HUDEP-2 (cell line): ENCODE measurements around the gene NEU2.

Experiments used
- DNase-seq, 76 experiments: peaks; one replicate each; lab custom pipeline; 2025; ENCODE audit not compliant: unreplicated experiment in 76 of 76; lab: John Stamatoyannopoulos, UW

The NEU2 gene

DNA sequence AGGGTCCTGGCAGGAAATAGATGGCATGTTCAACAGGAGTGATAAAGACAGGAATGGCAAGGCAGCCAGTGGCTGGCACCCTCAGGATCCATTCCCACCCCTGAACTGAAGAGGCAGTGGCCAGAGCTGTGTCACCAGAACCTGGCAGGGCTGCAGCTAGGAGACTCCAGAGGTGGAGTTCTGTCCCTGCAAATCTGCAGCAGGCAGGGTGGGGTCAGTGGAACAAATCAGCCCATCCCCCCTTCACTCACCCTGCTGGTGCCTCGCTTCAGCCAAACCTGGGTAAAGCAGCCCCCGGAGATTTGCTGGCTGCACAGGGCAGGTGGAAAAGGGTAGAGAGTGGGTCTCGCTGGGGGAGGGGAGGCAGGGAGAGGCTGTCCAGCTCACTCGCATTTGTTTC lies 40.4 kb downstream of the NEU2 start:
- peak in 3 of 76 experiments; percentile 16 to 29 (median 22) for DNase-seq

DNA sequence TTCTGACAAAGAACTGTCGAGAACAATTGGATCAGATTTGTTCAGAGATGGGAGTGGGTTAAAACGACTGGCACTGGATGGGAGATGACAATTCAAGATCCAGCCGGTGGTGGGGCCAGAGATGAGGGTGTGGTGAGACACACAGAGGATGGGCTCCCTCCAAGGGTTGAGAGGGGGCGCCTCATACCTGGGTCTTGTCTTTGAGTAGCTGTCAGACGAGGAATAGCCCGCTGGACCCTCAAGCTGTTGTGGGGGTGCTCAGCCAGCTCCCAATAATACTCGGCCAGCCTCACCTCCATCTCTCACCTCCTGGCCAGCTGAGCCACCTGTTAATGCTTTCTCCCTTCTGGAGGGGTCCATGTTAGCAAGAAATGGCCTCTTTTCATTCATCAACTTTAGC lies 41.6 kb downstream of the NEU2 start:
- no peak for DNase-seq

DNA sequence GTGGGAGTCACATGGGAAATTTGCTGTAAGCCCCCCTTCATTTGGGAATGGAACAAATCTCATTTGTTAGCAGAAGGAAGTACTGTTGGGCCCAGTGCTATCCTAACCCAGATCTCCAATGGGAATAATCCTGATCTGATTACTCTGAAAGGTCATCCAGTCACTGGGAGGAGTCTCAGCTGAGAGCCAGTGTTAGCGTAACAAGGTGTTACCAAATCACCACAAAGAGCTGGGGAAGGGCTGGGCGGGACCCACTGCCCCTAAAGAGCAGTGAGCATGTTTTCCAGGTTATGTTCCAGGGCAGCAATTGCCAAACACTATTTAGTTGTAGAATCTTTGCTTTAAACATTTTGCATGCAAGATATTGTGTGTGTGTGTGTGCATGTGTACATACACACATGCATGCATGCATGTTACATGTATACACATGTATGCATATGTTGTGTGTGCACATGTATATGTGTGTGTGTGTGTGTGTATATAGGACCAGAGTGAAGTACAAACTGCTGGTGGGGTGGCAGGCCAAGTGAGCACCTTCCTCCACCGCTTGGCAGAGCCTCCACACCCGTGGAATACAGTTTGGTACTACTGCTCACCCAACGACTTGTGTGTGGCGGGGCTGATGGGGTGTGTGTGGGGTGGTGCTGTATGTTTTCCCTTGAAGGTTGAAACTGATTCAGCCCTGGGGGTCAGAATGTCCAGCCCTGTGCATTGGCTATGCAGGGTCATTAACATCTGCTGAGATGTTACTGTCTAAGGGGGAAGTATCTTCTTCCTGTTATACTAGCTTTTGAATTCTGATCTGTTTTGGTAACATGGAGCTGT lies 42.9 kb downstream of the NEU2 start:
- no peak for DNase-seq

DNA sequence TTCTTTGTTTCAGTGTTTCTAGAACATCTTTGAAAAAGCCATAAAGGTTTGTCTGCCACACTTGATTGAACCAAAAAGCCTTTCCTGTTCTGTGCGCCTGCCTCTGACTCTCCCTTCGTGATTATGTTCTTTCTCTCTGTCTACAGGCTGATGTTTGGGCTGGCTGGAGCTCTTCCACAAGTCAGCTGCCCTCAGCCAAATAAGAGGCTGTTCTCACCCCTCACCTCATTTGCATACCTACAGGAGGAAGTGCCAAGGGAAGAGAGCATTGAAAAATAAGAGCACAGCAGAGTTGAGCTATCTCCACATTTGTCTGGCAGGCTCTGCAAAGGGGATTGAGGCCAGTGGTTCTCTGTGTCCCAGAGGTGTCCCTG lies 43.5 kb downstream of the NEU2 start:
- DNase-seq, result peak in 3 of 76 experiments; percentile 9 to 11 (median 10)

DNA sequence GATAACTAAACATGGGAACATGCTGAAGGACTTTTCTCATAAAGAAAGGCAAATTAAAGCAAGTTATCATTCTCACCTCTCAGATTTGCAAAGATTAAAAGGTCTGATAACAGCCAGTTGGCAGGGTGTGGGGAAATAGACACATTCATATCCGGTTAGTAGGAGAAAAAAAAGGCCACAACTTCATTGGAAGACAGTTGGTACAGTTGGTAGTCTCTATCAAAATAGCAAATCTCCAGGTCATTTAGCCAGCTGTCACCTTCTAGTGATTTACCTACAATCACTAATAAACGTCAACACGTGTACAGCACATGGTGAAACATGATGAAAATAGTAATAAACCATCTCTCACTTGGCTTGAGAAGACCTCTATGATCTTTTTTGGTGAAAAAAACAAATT lies 44.3 kb downstream of the NEU2 start:
- DNase-seq, result peak in 5 of 76 experiments; percentile 16 to 32 (median 24)

DNA sequence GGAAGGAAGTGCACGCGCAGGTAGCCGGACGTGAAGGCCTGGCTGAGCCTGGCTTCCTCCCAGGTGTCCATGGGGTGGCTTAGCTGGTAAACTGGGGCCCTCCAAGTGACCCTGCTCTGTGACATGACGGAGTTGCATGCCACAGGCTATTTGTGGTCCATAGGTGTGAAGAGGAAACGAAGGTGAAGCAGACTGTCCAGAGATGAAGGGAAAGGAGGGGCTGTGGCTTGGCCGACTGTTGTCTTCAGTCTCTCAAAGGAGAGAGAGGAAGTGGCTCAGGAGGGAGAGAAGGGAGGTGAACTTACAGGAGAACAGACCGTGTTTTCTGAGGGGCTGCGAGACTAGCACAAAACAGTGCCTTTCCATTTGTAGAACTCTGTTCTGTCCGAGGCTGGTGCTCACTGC lies 47.0 kb downstream of the NEU2 start:
- no peak for DNase-seq

DNA sequence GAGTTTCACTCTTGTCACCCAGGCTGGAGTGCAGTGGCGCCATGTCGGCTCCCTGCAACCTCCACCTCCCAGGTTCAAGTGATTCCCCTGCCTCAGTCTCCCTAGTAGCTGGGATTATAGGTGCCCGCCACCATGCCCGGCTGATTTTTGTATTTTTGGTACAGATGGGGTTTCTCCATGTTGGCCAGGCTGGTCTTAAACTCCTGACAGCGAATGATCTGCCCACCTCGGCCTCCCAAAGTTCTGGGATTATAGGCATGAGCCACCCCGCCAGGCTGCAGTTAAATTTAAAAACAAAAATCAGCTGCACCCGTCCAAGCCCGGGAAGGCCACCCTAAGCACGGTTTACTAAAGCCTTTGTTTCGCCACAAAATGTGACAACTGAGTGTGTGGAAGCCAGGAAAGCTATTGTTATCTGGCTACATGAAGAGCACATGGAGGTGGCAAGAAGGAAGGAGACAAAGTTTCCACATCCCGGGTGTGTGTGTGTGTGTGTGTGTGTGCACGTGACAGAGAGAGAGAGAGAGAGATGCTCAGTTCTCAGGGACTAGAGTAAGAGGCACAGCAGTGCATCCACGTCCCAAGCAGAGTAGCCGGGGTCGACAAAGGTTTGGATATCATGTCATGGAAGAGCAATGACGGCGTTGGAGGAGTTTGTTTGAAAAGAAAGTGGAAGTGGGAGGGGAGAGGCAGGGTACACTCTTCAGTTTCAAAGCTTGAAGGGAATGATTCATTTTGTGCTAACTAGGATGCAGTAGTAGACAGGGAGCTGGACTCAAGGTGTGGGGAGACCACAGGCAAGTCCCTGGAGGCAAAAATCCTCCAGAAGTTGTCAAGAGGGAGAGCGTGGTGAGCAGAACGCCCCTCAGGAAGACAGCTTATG lies 47.7 kb downstream of the NEU2 start:
- no peak for DNase-seq

DNA sequence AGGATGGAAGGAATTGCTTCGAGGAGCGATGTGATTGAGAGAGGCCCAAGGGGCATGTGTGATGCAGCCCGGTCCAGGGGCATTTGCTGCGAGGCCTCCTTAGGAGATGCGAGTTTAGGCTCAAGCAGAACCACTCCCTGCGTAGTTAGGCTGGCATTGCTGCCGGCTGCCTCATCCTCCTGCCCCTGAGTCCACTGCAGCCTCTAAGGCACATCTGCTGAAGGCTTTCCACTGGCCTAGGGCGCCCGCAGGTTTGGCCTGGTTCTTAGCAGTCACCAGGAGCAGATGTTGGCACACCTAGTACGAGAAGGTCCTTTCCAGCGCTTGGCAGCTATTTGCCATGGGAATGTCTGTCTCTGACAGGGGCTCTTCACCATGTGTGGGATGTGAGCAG lies 48.4 kb downstream of the NEU2 start:
- no peak for DNase-seq

DNA sequence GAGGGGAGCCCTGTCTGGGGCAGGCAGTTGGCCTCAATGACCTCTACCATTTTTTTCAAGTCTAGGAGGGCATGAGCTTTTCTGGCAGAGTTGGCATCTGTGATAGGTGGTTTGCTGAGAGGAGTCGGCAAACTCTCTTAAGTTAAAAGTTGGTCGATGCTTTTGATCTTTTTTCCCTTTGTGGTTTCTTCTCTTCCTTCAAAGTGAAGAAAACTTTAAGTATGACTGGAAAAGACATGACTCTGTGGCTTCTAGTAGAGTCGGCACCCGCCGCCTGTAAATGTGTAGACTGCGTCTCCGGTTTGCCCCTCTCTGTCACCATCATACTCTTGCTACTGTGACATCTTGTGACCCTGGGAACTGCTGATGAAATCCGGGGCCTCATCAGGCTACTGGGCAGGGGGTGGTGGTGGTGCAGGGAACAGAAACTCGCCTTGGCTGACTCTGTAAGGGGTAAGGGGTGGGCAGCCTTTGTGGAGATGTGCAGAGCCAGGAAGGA lies 48.8 kb downstream of the NEU2 start:
- no peak for DNase-seq

DNA sequence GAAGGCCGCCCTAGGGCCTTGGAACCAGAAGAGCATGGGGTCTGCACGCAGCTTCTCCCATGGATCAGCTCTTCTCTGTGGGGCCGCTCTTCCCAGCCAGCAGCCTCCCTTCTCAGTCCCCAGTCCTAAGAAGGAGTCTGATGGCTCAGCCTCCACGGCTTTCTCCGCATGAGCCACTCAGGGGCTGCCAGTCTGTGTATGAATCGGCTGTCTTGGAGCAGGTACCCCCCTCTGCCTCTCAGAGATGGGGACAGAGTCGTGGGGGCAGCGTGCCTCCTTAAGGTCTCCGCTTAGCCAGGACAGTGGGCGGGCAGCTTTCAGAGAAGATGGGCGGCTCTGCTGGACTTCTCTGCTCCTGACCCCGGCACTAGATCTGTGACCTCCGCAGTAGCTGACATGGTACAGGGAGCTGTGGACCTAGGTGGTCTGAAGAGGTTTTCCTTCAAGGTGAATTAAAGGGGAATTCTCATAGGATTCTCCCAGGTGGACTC lies 49.3 kb downstream of the NEU2 start:
- DNase-seq, result no peak

DNA sequence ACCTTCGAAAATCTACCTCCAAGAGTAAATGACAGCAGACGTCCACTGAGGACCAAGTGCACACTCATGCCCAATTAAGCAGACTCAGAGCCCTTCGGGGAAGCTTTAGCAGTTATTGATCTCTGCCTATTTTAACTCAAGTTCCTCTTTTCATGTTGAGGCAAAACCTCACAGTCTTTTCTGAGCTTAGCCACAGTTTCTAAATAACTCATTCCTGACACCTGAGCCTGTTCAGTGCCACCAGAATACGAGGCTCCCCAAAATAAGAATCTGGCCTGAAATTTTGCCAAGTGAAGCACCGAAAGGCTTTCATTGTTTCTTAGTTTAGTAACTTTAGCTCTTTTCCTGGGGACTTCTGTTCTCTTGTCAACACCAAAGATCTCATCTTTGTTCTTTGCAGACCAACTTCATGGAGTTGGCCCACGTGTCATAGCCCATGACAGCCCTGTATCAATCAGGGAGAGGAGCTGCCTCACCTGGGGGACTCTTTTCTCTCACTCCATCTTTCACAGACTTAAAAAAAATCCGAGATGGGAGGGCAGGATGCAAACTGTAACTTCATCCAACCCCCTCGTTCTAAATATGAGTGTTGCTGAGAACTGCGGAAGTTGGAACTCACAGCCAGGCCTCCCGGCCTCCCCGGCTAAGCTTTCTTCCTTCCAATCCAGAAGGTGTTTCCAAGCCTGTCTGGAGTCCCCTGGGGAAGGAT lies 49.9 kb downstream of the NEU2 start:
- no peak for DNase-seq

DNA sequence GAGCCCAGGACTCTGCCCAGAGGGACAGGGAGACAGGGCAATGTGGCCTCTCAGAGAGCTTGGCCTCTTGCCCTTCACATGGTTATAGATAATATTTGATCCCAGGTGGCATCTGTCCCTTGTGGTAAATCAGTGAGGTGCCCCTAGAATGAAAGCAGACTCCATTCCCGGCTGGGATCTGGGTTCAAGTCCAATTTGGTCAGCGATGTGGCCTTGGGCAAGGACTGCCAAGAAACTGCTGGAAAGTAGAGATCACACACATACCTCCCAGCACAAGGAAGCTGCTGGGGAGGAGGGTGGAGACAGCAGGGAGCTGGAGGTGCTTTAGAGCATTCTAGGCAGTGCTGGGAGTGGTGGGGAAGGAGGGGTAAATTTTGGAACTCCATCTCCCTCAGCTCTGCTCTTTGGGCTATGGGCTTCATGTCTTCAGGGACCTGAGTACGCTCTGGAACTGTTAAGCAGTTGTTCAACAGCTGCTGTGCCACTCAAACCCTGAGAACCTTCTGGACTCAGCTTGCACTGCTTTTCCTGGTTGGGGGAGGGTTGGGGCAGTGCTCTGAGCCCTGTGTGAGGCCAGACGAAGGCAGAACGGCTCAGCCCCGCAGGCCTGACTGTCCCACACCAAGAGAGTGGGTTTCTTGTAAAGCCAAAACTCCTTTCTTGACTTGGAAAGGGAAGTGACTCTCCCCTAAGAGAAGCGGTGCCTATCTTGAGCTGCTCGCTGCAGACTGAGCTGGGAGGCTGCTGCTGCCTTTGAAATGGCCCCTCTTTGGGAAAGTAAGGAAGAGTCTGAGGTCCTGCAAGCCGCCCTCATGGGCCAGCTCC lies 50.7 kb downstream of the NEU2 start:
- DNase-seq, result peak in 4 of 76 experiments; percentile 4 to 18 (median 10)

DNA sequence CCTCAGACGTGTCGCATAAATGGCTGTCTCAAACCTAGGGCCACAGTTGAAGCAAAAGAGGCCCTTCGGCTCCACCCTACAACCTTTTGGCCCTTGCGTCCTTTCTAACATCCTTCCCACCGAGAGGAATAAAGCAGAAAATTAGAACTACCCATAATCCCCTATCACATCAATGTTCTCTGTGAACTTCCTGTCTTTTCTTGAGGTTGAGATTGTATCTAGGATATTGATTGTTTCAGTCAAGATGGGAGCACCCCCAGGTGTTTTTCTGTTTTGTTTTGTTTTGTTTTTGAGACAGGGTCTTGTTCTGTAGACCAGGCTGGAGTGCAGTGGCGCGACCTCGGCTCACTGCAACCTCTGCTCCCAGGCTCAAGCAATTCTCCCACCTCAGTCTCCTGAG lies 51.3 kb downstream of the NEU2 start:
- no peak for DNase-seq

DNA sequence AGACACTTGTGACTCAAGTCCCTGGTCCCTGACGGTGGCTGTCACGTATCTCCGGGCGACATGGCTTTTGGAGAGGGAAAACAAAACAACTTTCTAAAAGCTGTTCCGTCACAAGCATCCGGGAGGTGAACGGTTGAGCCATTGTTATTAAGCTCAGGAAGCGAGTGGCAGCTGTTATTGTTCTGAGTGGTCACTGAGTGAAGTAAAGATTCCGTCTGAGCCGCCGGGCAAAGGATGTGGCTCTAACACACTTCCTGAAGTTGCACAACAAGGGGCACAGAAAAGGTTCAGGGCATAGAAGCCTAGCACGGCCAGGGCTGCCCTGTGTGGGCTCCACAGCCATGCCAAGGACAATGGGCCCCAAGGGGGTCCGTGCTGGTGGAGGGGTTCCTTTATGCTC lies 52.0 kb downstream of the NEU2 start:
- no peak for DNase-seq
